ENCODE data around the gene SCAMP3. TPM values are rescaled to one million over a fixed set of nuclear protein-coding genes. Genes with fewer than 3 reads are reported as not detected.

SCAMP3 gene
- total and polyA plus RNA-seq, 4 donors, result 14.9 to 47.0 (median 31.7) TPM

GRCh38 chr1:155266553-155266952 lies 4.4 kb upstream of the SCAMP3 start:
- no peak for DNase-seq (ENCODE audit: low spot score)
- H3K4me1 ChIP-seq (ENCODE audit: control insufficient read depth in 4 of 4, insufficient read depth in 4 of 4, low read length in 3 of 4), result peaks cover 0 to 11% (median 8%) of the 10 kb centered on the region in 4 donors
- no peaks in the 10 kb centered on the region for H3K27me3 ChIP-seq (ENCODE audit: control insufficient read depth in 4 of 4, insufficient read depth in 4 of 4, low read length in 3 of 4)
- H3K36me3 ChIP-seq (ENCODE audit: control insufficient read depth in 4 of 4, insufficient read depth in 3 of 4, low read depth in 1 of 4, low read length in 3 of 4), result peaks cover 23 to 69% (median 62%) of the 10 kb centered on the region in 4 donors
- no peak overlapping the region for H3K4me3 ChIP-seq (ENCODE audit: low read depth in 1 of 3, low read length in 3 of 3)
- H3K27ac ChIP-seq (ENCODE audit: low read depth in 1 of 2, low read length in 2 of 2), result no peak overlapping the region
- 90% methylated on average over 6 of the region's 6 CpGs for WGBS
- H3K9me3 ChIP-seq (ENCODE audit: control insufficient read depth in 4 of 4, low read length in 3 of 4), result no peaks in the 10 kb centered on the region
- TF ChIP-seq REST (IDR thresholded peaks at IDR 0.05) (no peak), SP1 (IDR thresholded peaks at IDR 0.05) (no peak), ZBTB33 (IDR thresholded peaks at IDR 0.05) (no peak), CTCF (IDR thresholded peaks at IDR 0.05; ENCODE audit: low read depth, low read length, missing input control) (no peak)
- no peak overlapping the region for H3K9ac ChIP-seq (ENCODE audit: low read depth in 1 of 2, low read length in 2 of 2)

- no peak overlapping the region for H3K9ac ChIP-seq (ENCODE audit: low read depth in 1 of 2, low read length in 2 of 2)
- TF ChIP-seq HNF4G (IDR thresholded peaks at IDR 0.05) (no peak), CTCF (IDR thresholded peaks at IDR 0.05; ENCODE audit: low read depth, low read length, missing input control) (no peak), HNF4A (conservative IDR thresholded peaks at IDR 0.05) (no peak), ZBTB33 (IDR thresholded peaks at IDR 0.05) (no peak), FOXA2 (IDR thresholded peaks at IDR 0.05) (no peak), GABPA (IDR thresholded peaks at IDR 0.05 in 1 of 2, conservative IDR thresholded peaks at IDR 0.05 in 1 of 2) (no peak), REST (IDR thresholded peaks at IDR 0.05) (no peak), EGR1 (IDR thresholded peaks at IDR 0.05; ENCODE audit: low read depth in 2 of 2) (no peak)
- peaks cover 8 to 52% (median 44%) of the 10 kb centered on the region in 4 donors for H3K36me3 ChIP-seq (ENCODE audit: control insufficient read depth in 4 of 4, insufficient read depth in 3 of 4, low read depth in 1 of 4, low read length in 3 of 4)
- WGBS, result 91% methylated on average over 11 of the region's 11 CpGs
- H3K9me3 ChIP-seq (ENCODE audit: control insufficient read depth in 4 of 4, low read length in 3 of 4), result no peaks in the 10 kb centered on the region
- H3K4me3 ChIP-seq (ENCODE audit: low read depth in 1 of 3, low read length in 3 of 3), result no peak overlapping the region
- no peak overlapping the region for H3K27ac ChIP-seq (ENCODE audit: low read depth in 1 of 2, low read length in 2 of 2)
- H3K27me3 ChIP-seq (ENCODE audit: control insufficient read depth in 4 of 4, insufficient read depth in 4 of 4, low read length in 3 of 4), result no peaks in the 10 kb centered on the region
- DNase-seq (ENCODE audit: low spot score), result no peak
- peaks cover 0 to 23% (median 16%) of the 10 kb centered on the region in 4 donors for H3K4me1 ChIP-seq (ENCODE audit: control insufficient read depth in 4 of 4, insufficient read depth in 4 of 4, low read length in 3 of 4)
Measured at GRCh38 chr1:155263067-155263466, 907 bp upstream of the SCAMP3 start.
